Measurements from ENCODE around the gene RBMS2. TPM values are rescaled to one million over a fixed set of nuclear protein-coding genes. Genes with fewer than 3 reads are reported as not detected.

The RBMS2 gene
- total and polyA plus RNA-seq, 10 of the 15 experiments (the other 5 are each of a cell fraction or from before 2014, with no cell fraction given) = 0.56 to 7.1 (median 2.4) TPM

- RAD21 ChIA-PET (ENCODE audit: unreplicated experiment) = interaction anchor here (0.7 to 1.3 kb wide), 2 partner anchors 149 to 1295 kb away, joined by 3 read pairs; no protein-coding TSS in a partner anchor
- in situ Hi-C loops (cut with MboI) (no loop called here), intact Hi-C loops (cut with micrococcal nuclease; ENCODE audit: unreplicated experiment) (no loop called here)
- H4K20me1 ChIP-seq (ENCODE audit: control insufficient read depth, insufficient read depth) = no peaks in the 10 kb centered on the region
- no peak for FAIRE-seq
- no TSS peak for BruUV-seq (replicated peaks)
- no peak overlapping the region for H3K27ac ChIP-seq (ENCODE audit: control insufficient read depth, insufficient read depth)
- H3K36me3 ChIP-seq (ENCODE audit: control insufficient read depth in 2 of 2, insufficient read depth in 2 of 2, low read length in 1 of 2) = no peaks in the 10 kb centered on the region
- CTCF ChIA-PET = interaction anchor here (0.6 kb wide), 1 partner anchor 142 kb away, joined by 3 read pairs; no protein-coding TSS in a partner anchor
- H3K4me1 ChIP-seq (ENCODE audit: control insufficient read depth, insufficient read depth, low read length) = peaks cover 4% of the 10 kb centered on the region; the same call in 1 of the 2 replicates
- 16% methylated on average over 44 of the region's 44 CpGs for WGBS (ENCODE audit: insufficient coverage, insufficient replicate concordance, low lambda C conversion rate, missing lambda C conversion rate)
- H2AFZ ChIP-seq (ENCODE audit: control insufficient read depth, low read depth, low read length) = peak overlapping the region; percentile 59
- H3K4me3 ChIP-seq = peak overlapping the region; percentile 71
- SMC1A ChIA-PET (ENCODE audit: uncharacterized antibody, unreplicated experiment) = no interaction called here
- POLR2A ChIA-PET = no interaction called here
- H3K4me2 ChIP-seq (ENCODE audit: control insufficient read depth, insufficient read depth) = peak overlapping the region; percentile 97
- no peaks in the 10 kb centered on the region for H3K9me3 ChIP-seq (replicated peaks; ENCODE audit: control insufficient read depth, insufficient read depth, low read length)
- no peaks in the 10 kb centered on the region for H3K79me2 ChIP-seq (ENCODE audit: control insufficient read depth, insufficient read depth, low read length)
- ATAC-seq = peak; percentile 65
- peak overlapping the region; percentile 41; the same call in 1 of the 2 replicates for H3K9ac ChIP-seq (ENCODE audit: control insufficient read depth, insufficient read depth, low read length)
- DNase-seq (ENCODE audit: low read depth, low spot score) = no peak
- H3K27me3 ChIP-seq (replicated peaks in 1 of 2; ENCODE audit: control insufficient read depth in 2 of 2, insufficient read depth in 2 of 2, low read length in 1 of 2) = peaks cover 0 to 2% of the 10 kb centered on the region in 2 experiments; a peak in 2 of 4 replicates
- no peak for TF ChIP-seq MEF2B (IDR thresholded peaks at IDR 0.05; ENCODE audit: partially characterized antibody, poor library complexity, severe bottlenecking)
- TF ChIP-seq CBX5 (IDR thresholded peaks at IDR 0.05; ENCODE audit: low read depth) = no peak
- peak; percentile 34 for TF ChIP-seq POLR2A (IDR thresholded peaks at IDR 0.05; ENCODE audit: low read depth, low read length)
- TF ChIP-seq CREM (IDR thresholded peaks at IDR 0.05; ENCODE audit: low read depth) = no peak
- no peak for TF ChIP-seq EP300 (IDR thresholded peaks at IDR 0.05; ENCODE audit: borderline replicate concordance in 1 of 2, control insufficient read depth in 1 of 2, low read depth in 2 of 2, low read length in 2 of 2)
- no peak for TF ChIP-seq YY1 (IDR thresholded peaks at IDR 0.05; ENCODE audit: low read depth, low read length)
- no peak for TF ChIP-seq ASH2L (IDR thresholded peaks at IDR 0.05; ENCODE audit: borderline replicate concordance, low read depth)
- no peak for TF ChIP-seq RBBP5 (conservative IDR thresholded peaks at IDR 0.05)
- TF ChIP-seq, protein P1, sequence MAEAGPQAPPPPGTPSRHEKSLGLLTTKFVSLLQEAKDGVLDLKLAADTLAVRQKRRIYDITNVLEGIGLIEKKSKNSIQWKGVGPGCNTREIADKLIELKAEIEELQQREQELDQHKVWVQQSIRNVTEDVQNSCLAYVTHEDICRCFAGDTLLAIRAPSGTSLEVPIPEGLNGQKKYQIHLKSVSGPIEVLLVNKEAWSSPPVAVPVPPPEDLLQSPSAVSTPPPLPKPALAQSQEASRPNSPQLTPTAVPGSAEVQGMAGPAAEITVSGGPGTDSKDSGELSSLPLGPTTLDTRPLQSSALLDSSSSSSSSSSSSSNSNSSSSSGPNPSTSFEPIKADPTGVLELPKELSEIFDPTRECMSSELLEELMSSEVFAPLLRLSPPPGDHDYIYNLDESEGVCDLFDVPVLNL (IDR thresholded peaks at IDR 0.05; ENCODE audit: low read depth, low read length) = no peak
- no peak for TF ChIP-seq ETV6 (conservative IDR thresholded peaks at IDR 0.05 in 1 of 2, IDR thresholded peaks at IDR 0.05 in 1 of 2; ENCODE audit: borderline replicate concordance in 1 of 2, low read depth in 1 of 2)
- TF ChIP-seq REST (IDR thresholded peaks at IDR 0.05; ENCODE audit: low read depth, low read length) = no peak; the same call in 1 of the 2 replicates
- no peak for TF ChIP-seq SMC3 (IDR thresholded peaks at IDR 0.05; ENCODE audit: borderline replicate concordance, low read length)
- no peak for TF ChIP-seq POU2F2 (IDR thresholded peaks at IDR 0.05; ENCODE audit: borderline replicate concordance, low read depth, low read length)
- TF ChIP-seq EGR1 (IDR thresholded peaks at IDR 0.05; ENCODE audit: borderline replicate concordance in 1 of 2, low read depth in 2 of 2, low read length in 2 of 2) = 0 out of 3 replicates have a peak, but pooled peaks of 1 of the 2 experiments have one; percentile 40
- TF ChIP-seq IRF4 (IDR thresholded peaks at IDR 0.05; ENCODE audit: low read depth, low read length) = no peak
- TF ChIP-seq POLR2AphosphoS2 (IDR thresholded peaks at IDR 0.05; ENCODE audit: low read depth, low read length) = no peak
- peak; percentile 28 to 63; a peak in 2 of 4 replicates for TF ChIP-seq BHLHE40 (IDR thresholded peaks at IDR 0.05; ENCODE audit: borderline replicate concordance in 1 of 2, low read depth in 2 of 2, low read length in 1 of 2)
- TF ChIP-seq BMI1 (IDR thresholded peaks at IDR 0.05; ENCODE audit: borderline replicate concordance) = no peak
- TF ChIP-seq LARP7 (IDR thresholded peaks at IDR 0.05) = no peak; the same call in 1 of the 2 replicates
Measured at GRCh38 chr12:56487448-56488040, 34.1 kb upstream of the RBMS2 start.
